Measurements from ENCODE around the gene OR4F17.
"Not testable (repeated sequence)": the region's sequence is repeated elsewhere in the genome, so short reads cannot be mapped to it uniquely, and the experiment has no call there.

OR4F17 gene

GRCh38 chr19:106804-107203 lies at the start of gene OR4F17:
Gene OR4F17 (plus strand): TSS chr19:107104. CDS start chr19:110679, 3,575 bp downstream.
- DNase-seq (ENCODE audit: low spot score): not testable (repeated sequence)

GRCh38 chr19:70793-71192 lies 36.1 kb upstream of the OR4F17 start:
- not testable (repeated sequence) for DNase-seq (ENCODE audit: low spot score)

- not testable (repeated sequence) for DNase-seq (ENCODE audit: low spot score)
Measured at GRCh38 chr19:82864-83263, 24.0 kb upstream of the OR4F17 start.

GRCh38 chr19:83626-84025 lies 23.3 kb upstream of the OR4F17 start:
- not testable (repeated sequence) for DNase-seq (ENCODE audit: low spot score)

GRCh38 chr19:90678-91077 lies 16.2 kb upstream of the OR4F17 start:
- DNase-seq (ENCODE audit: low spot score): not testable (repeated sequence)

- not testable (repeated sequence) for DNase-seq (ENCODE audit: low spot score)
Measured at GRCh38 chr19:94794-95193, 12.1 kb upstream of the OR4F17 start.

- not testable (repeated sequence) for DNase-seq (ENCODE audit: low spot score)
Measured at GRCh38 chr19:97647-98046, 9.3 kb upstream of the OR4F17 start.

- not testable (repeated sequence) for DNase-seq (ENCODE audit: low spot score)
Measured at GRCh38 chr19:120443-121140, 13.7 kb downstream of the OR4F17 start.

All from HuH-7.5 (cell line).